Neural crest cell (in vitro differentiated cells): ENCODE results near the gene KRTAP10-4. TPM values are rescaled to one million over a fixed set of nuclear protein-coding genes. Genes with fewer than 3 reads are reported as not detected.

Experiments used
- DNase-seq: peaks from one replicate; pipeline ENCODE4 v3.0.0; 2021; ENCODE audit warnings: low read depth, mixed read lengths, low spot score
- H3K27ac Mint-ChIP-seq: one replicate; pipeline ENCODE4 v1.8.0; 2021; ENCODE audit warnings: mild to moderate bottlenecking, mixed read lengths; ENCODE audit not compliant: unreplicated experiment
- H3K27me3 Mint-ChIP-seq: 2 replicates; pipeline ENCODE4 v1.8.0; 2021; ENCODE audit warnings: low read depth, mild to moderate bottlenecking, mixed read lengths
- H3K36me3 Mint-ChIP-seq: 2 replicates; pipeline ENCODE4 v1.8.0; 2021; ENCODE audit warnings: low read depth, mild to moderate bottlenecking, mixed read lengths
- H3K4me1 Mint-ChIP-seq: 2 replicates; pipeline ENCODE4 v1.8.0; 2021; ENCODE audit warnings: mixed read lengths
- H3K4me3 Mint-ChIP-seq: one replicate; pipeline ENCODE4 v1.8.0; 2021; ENCODE audit warnings: mild to moderate bottlenecking, mixed read lengths
- H3K9me3 Mint-ChIP-seq: 2 replicates; pipeline ENCODE4 v1.8.0; 2021; ENCODE audit warnings: mixed read lengths
- CTCF ChIP-seq: fragments of 200-600 bp; sonication (generic); conservative IDR thresholded peaks from 2 replicates; pipeline ENCODE4 v1.5.0; 2021; ENCODE audit warnings: antibody characterized with exemption, mild to moderate bottlenecking
- total RNA-seq: library from RNA; stranded (reverse); gene quantifications from 2 replicates; pipeline ENCODE4 v1.2.1, GENCODE V29; 2021

KRTAP10-4 gene
- total RNA-seq, 1 donor from 2014 or later = not detected

DNA sequence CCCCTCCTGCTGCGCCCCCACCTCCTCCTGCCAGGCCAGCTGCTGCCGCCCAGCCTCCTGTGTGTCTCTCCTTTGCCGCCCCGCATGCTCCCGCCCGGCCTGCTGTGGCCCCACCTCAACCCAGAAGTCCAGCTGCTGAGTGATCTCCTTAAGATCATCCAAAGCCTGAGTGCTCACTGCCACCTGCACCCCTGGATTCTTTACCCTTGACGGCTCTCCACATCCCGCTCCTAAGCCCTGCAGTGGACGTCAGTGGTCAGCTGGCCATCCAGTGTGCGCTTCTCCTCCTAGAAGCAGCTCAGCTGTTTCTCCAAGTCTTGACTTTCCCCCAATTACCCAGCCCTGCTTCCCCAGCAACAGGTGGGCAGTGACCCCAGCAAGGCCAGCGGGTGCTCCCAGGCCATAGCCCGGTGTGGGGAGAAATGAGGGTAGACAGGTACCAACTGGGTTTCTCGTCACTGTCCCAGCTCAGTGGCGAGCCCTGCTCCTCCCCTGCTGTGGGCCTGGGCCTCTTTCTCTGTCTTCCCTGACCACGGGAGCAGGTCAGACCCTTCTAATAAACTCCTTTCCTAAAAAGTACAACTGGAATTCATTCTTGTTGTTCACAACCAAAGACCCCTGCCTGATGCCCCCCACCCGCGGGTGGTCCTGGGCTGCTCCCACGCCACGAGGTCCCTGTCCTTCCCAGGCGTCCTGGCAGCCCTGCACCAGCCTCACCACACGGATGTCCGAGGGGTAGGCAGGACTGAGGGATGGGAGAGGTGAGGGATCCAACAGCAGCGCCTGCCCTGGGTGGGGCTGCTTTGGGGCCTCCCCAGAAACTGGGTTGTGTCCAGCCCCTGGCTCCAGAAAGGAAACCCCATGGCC lies 28.3 kb downstream of the KRTAP10-4 start:
- H3K27me3 Mint-ChIP-seq = peaks cover 23% of the 10 kb centered on the region
- no peaks in the 10 kb centered on the region for H3K36me3 Mint-ChIP-seq
- no peak for DNase-seq
- no peak overlapping the region for H3K27ac Mint-ChIP-seq
- TF ChIP-seq CTCF = no peak
- no peak overlapping the region for H3K4me3 Mint-ChIP-seq
- peaks cover 12% of the 10 kb centered on the region for H3K9me3 Mint-ChIP-seq
- H3K4me1 Mint-ChIP-seq = peaks cover 12% of the 10 kb centered on the region

GRCh38 chr21:44602463-44602850 lies 28.9 kb downstream of the KRTAP10-4 start:
- Mint-ChIP-seq H3K4me3 (no peak overlapping the region), H3K4me1 (peaks cover 12% of the 10 kb centered on the region), H3K27ac (no peak overlapping the region), H3K27me3 (peaks cover 27% of the 10 kb centered on the region), H3K9me3 (peaks cover 12% of the 10 kb centered on the region), H3K36me3 (no peaks in the 10 kb centered on the region)
- no peak for DNase-seq
- TF ChIP-seq CTCF = no peak

DNA sequence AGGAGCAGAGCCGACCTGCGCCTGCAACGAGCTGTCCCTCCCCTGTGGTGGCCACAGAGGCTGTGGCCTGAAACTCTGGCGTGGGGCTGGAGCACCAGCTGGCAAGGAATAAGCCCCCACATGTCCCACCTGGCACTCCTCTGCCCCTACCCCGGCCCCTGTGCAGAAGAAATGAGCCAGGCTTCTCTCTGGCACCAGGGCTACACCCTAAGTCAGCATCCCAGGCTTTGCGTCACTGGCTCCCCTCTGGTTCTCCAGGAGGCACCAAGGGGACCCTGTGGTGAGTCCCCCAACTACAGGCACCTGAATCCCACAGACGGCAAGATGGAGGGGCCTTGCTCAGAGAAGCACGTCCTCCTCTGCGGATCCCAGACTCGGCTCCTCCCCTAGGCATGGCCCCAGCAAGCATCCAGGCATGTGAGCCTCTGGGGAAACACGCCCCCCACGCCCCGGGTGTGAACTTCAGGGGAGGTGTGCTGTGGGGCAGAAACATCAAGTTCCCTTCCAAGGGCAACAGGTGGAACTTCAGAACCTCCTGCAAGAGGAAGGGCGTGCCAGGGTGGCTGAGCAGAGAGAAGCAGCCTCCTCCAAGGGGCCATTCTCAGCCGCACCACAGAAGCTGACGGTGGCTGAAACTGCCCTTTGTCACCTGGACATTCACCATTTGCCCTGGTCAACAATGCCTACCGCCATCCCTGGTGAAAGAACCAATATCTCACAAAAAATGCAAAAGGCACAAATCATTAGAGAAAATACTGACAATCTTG lies 29.8 kb downstream of the KRTAP10-4 start:
- Mint-ChIP-seq H3K4me1 (peaks cover 6% of the 10 kb centered on the region), H3K9me3 (peaks cover 12% of the 10 kb centered on the region), H3K4me3 (no peak overlapping the region), H3K27ac (no peak overlapping the region), H3K36me3 (no peaks in the 10 kb centered on the region), H3K27me3 (peaks cover 33% of the 10 kb centered on the region)
- TF ChIP-seq CTCF = no peak
- no peak for DNase-seq

GRCh38 chr21:44603911-44604310 lies 30.4 kb downstream of the KRTAP10-4 start:
- Mint-ChIP-seq H3K36me3 (no peaks in the 10 kb centered on the region), H3K4me1 (no peaks in the 10 kb centered on the region), H3K27ac (no peak overlapping the region), H3K9me3 (peaks cover 14% of the 10 kb centered on the region), H3K4me3 (no peak overlapping the region), H3K27me3 (peaks cover 33% of the 10 kb centered on the region)
- no peak for DNase-seq
- TF ChIP-seq CTCF = no peak

- Mint-ChIP-seq H3K4me1 (no peaks in the 10 kb centered on the region), H3K9me3 (peaks cover 25% of the 10 kb centered on the region), H3K27ac (no peak overlapping the region), H3K36me3 (peaks cover 12% of the 10 kb centered on the region), H3K27me3 (peaks cover 33% of the 10 kb centered on the region), H3K4me3 (no peak overlapping the region)
- no peak for DNase-seq
- TF ChIP-seq CTCF = no peak
These were observed 33.0 kb downstream of the KRTAP10-4 start for GRCh38 chr21:44606495-44606894.
